Endothelial cell of umbilical vein (primary cell): ENCODE data around the gene DIP2C. TPM values are rescaled to one million over a fixed set of nuclear protein-coding genes. Genes with fewer than 3 reads are reported as not detected.

Source experiments
- BruUV-seq: library from RNA; stranded (reverse); fragments of 400-500 nt; replicated peaks from 2 replicates; lab custom pipeline; 2021; lab: Mats Ljungman, UMichigan
- CTCF ChIA-PET: fragments of 300-600, 350-600 bp; sonication (Branson Sonifier 250); formaldehyde crosslinking; loops from one replicate; lab custom pipeline; 2021; ENCODE audit warnings: antibody characterized with exemption, inconsistent platforms; lab: Charles Lee
- POLR2A ChIA-PET: fragments of 300-600, 350-600 bp; sonication (Branson Sonifier 250); formaldehyde crosslinking; loops from one replicate; lab custom pipeline; 2021; ENCODE audit warnings: antibody characterized with exemption, inconsistent platforms; lab: Charles Lee
- DNase-seq: peaks from one replicate; pipeline ENCODE4 v3.0.0-alpha.2; 2011; ENCODE audit warnings: low read depth, low spot score
- FAIRE-seq: peaks from 2 replicates; lab custom pipeline; 2011; peaks lifted over from hg19 to GRCh38; lab: Jason Lieb, UNC
- H2AFZ ChIP-seq: 2 replicates; pipeline ENCODE4 v1.6.0; 2012; ENCODE audit warnings: low read depth, low read length, control low read depth, inconsistent platforms
- H3K27ac ChIP-seq: 2 replicates; pipeline ENCODE4 v1.5.1; 2011; ENCODE audit warnings: low read depth, mild to moderate bottlenecking, control low read depth, low read length, moderate library complexity; ENCODE audit not compliant: insufficient read depth
- H3K27me3 ChIP-seq, 2 experiments: 2 replicates each; pipeline versions ENCODE4 v1.6.0 to v1.6.1; 2011; ENCODE audit warnings: low read length in 2 of 2, mixed read lengths in 1 of 2; ENCODE audit not compliant: control insufficient read depth in 2 of 2, insufficient read depth in 2 of 2
- H3K36me3 ChIP-seq, 2 experiments: 2 replicates in 1 of 2; 3 replicates in 1 of 2; pipeline ENCODE4 v1.5.1; 2011; ENCODE audit warnings: low read length in 2 of 2, mild to moderate bottlenecking in 1 of 2, moderate library complexity in 1 of 2; ENCODE audit not compliant: control insufficient read depth in 2 of 2, insufficient read depth in 2 of 2; ENCODE audit errors: extremely low read depth in 1 of 2
- H3K4me1 ChIP-seq: 3 replicates; pipeline ENCODE4 v1.5.1; 2011; ENCODE audit warnings: mild to moderate bottlenecking, low read length; ENCODE audit not compliant: control insufficient read depth, insufficient read depth; ENCODE audit errors: extremely low read depth
- H3K4me2 ChIP-seq: 2 replicates; pipeline ENCODE4 v1.6.1; 2011; ENCODE audit warnings: low read length, control low read depth, mixed read lengths; ENCODE audit not compliant: insufficient read depth
- H3K4me3 ChIP-seq, 3 experiments: fragments of 200-600 bp in 1 of 3; sonication (generic), shearing (Covaris generic) in 1 of 3; replicated peaks in 1 of 3; 2 replicates each; pipeline ENCODE4 v1.5.1; 2011 to 2016; ENCODE audit warnings: control low read depth in 3 of 3, low read length in 3 of 3, mild to moderate bottlenecking in 2 of 3, inconsistent platforms in 1 of 3, low read depth in 1 of 3, moderate library complexity in 1 of 3; ENCODE audit not compliant: insufficient read depth in 1 of 3
- H3K79me2 ChIP-seq: 2 replicates; pipeline ENCODE4 v1.6.0; 2012; ENCODE audit warnings: low read length, inconsistent platforms; ENCODE audit not compliant: control insufficient read depth, insufficient read depth
- H3K9ac ChIP-seq: replicated peaks from 2 replicates; pipeline ENCODE3; 2011; ENCODE audit warnings: low read length, control low read depth; ENCODE audit not compliant: insufficient read depth; ENCODE audit errors: extremely low read depth
- H3K9me1 ChIP-seq: replicated peaks from 3 replicates; pipeline ENCODE4 v1.6.0; 2011; ENCODE audit warnings: mild to moderate bottlenecking, low read length; ENCODE audit not compliant: control insufficient read depth, insufficient read depth; ENCODE audit errors: extremely low read depth
- H3K9me3 ChIP-seq: replicated peaks from 2 replicates; pipeline ENCODE4 v1.5.1; 2012; ENCODE audit warnings: low read length, inconsistent platforms; ENCODE audit not compliant: control insufficient read depth, insufficient read depth
- H4K20me1 ChIP-seq: replicated peaks from 2 replicates; pipeline ENCODE3; 2011; ENCODE audit warnings: mild to moderate bottlenecking, low read length; ENCODE audit not compliant: control insufficient read depth, insufficient read depth; ENCODE audit errors: extremely low read depth
- CTCF ChIP-seq, 2 donors: IDR thresholded peaks; 1 replicate in 1 of 2; 2 replicates in 1 of 2; pipeline ENCODE4 v1.5.1; 2011; ENCODE audit warnings: low read length in 2 of 2, mild to moderate bottlenecking in 2 of 2, moderate library complexity in 2 of 2, control low read depth in 1 of 2, inconsistent platforms in 1 of 2, low read depth in 1 of 2; ENCODE audit not compliant: insufficient read depth in 1 of 2; ENCODE audit errors: extremely low read depth in 1 of 2
- JUN ChIP-seq: IDR thresholded peaks from 2 replicates; pipeline ENCODE4 v1.6.1; 2011; ENCODE audit warnings: borderline replicate concordance, low read depth; ENCODE audit not compliant: insufficient read length, insufficient read depth
- MYC ChIP-seq: IDR thresholded peaks from one replicate; pipeline ENCODE4 v1.6.1; 2011; ENCODE audit warnings: mild to moderate bottlenecking, low read depth, low read length
- POLR2A ChIP-seq: IDR thresholded peaks from 2 replicates; pipeline ENCODE4 v1.6.1; 2012; ENCODE audit warnings: low read depth, mild to moderate bottlenecking, control low read depth, low read length
- dilution Hi-C: fragments of 300-500 bp; cut with MboI; formaldehyde crosslinking; loops from one replicate; pipeline ENCODE4 v1.15.0; 2019; ENCODE audit warnings: low sequenced_read_pairs; ENCODE audit not compliant: extremely low pct_ligation_motif_present
- intact Hi-C: fragments of 100-400 bp; cut with micrococcal nuclease; formaldehyde crosslinking; loops from one replicate; pipeline ENCODE4 v1.10.0; 2022
- polyA plus RNA-seq, 4 experiments: library from polyadenylated mRNA; depleted of rRNA in 3 of 4; stranded (reverse) in 3 of 4; unstranded in 1 of 4; fragments of >200 nt; gene quantifications; 2 replicates each; pipeline versions ENCODE4 v1.2.1 to v1.2.3, GENCODE V29; 2011 to 2012; ENCODE audit warnings: missing spikeins in 1 of 4
- total RNA-seq: library from RNA; stranded (reverse); gene quantifications from 2 replicates; pipeline ENCODE4 v1.2.3, GENCODE V29; 2021

The DIP2C gene
- total and polyA plus RNA-seq, 2 donors (not counting 3 experiments of a cell fraction or from before 2014, with no cell fraction given), result 3.6 to 10.7 TPM

DNA sequence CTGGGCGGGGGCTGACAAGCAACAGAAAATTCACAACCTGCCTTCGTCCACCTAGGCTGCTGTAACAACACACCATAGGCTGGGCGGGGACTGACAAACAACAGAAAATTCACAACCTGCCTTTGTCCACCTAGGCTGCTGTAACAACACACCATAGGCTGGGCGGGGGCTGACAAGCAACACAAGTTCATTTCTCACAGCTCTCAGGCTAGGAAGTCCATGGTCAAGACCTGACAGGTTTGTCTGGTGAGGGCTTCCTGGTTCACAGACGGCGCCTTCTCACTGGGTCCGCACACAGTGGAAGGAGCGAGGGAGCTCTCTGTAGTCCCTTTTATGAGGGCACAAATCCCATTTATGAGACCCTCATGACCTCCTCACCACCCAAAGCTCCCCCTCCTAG, 52.2 kb downstream of the DIP2C start:
- ChIA-PET CTCF (no interaction called here), POLR2A (no interaction called here)
- Histone ChIP-seq H3K4me2 (no peak overlapping the region), H3K36me3 (no peaks in the 10 kb centered on the region), H3K27ac (no peak overlapping the region), H3K4me1 (no peaks in the 10 kb centered on the region), H4K20me1 (no peaks in the 10 kb centered on the region), H3K9me1 (no peaks in the 10 kb centered on the region), H3K9ac (no peak overlapping the region), H3K9me3 (no peaks in the 10 kb centered on the region), H2AFZ (no peak overlapping the region), H3K4me3 (no peak overlapping the region), H3K27me3 (no peaks in the 10 kb centered on the region), H3K79me2 (no peaks in the 10 kb centered on the region)
- intact Hi-C loops, result no loop called here
- no TSS peak for BruUV-seq
- DNase-seq (no peak), FAIRE-seq (no peak)
- TF ChIP-seq JUN (no peak), MYC (no peak), CTCF (IDR thresholded peaks at IDR 0.05; ENCODE audit: extremely low read depth in 1 of 2, insufficient read depth in 1 of 2, low read depth in 1 of 2, low read length in 2 of 2) (no peak), POLR2A (no peak)
- dilution Hi-C loops, result no loop called here

DNA sequence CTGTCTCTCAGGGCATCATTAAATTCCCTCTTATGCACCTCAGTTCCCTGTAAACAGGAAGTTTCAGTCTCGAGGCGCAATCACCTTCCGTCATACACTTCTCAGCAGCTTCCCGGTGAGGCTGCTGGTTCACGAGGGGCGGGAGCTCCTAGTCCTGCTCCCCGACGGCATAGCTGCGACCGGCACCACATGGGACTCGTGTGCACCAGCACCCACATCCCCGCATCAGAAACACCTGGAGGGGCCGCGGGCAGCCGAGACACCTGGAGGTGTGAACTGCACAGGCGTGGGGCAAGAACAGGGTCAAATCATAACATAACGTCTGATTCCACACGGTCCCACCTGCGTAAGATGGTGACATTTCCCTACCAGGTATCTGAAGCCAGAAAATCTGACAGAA, 52.7 kb downstream of the DIP2C start:
- Histone ChIP-seq H3K79me2 (no peaks in the 10 kb centered on the region), H3K4me1 (no peaks in the 10 kb centered on the region), H4K20me1 (no peaks in the 10 kb centered on the region), H3K27me3 (no peaks in the 10 kb centered on the region), H3K36me3 (no peaks in the 10 kb centered on the region), H2AFZ (no peak overlapping the region), H3K9ac (no peak overlapping the region), H3K9me1 (no peaks in the 10 kb centered on the region), H3K27ac (no peak overlapping the region), H3K9me3 (no peaks in the 10 kb centered on the region), H3K4me2 (no peak overlapping the region), H3K4me3 (no peak overlapping the region)
- ChIA-PET CTCF (no interaction called here), POLR2A (no interaction called here)
- FAIRE-seq, result no peak
- DNase-seq, result no peak
- TF ChIP-seq CTCF (IDR thresholded peaks at IDR 0.05; ENCODE audit: extremely low read depth in 1 of 2, insufficient read depth in 1 of 2, low read depth in 1 of 2, low read length in 2 of 2), result no peak
- intact Hi-C loops, result no loop called here
- BruUV-seq, result no TSS peak
- dilution Hi-C loops, result no loop called here
